A673 (cell line): Measurements from ENCODE around the gene COLEC12. TPM values are rescaled to one million over a fixed set of nuclear protein-coding genes. Genes with fewer than 3 reads are reported as not detected.

Source experiments
- BruUV-seq: library from RNA; stranded (reverse); fragments of 400-500 nt; replicated peaks from 2 replicates; lab custom pipeline; 2021; lab: Mats Ljungman, UMichigan
- CTCF ChIA-PET: fragments of 300-600 bp; sonication (Branson Sonifier 250); formaldehyde crosslinking; loops from one replicate; lab custom pipeline; 2022; ENCODE audit warnings: antibody characterized with exemption; lab: Charles Lee
- POLR2A ChIA-PET: fragments of 300-600 bp; sonication (Branson Sonifier 250); formaldehyde crosslinking; loops from one replicate; lab custom pipeline; 2022; ENCODE audit warnings: antibody characterized with exemption; ENCODE audit not compliant: low non-redundant PET; lab: Charles Lee
- DNase-seq: peaks from one replicate; pipeline ENCODE4 v3.0.0-alpha.2; 2015; ENCODE audit warnings: low spot score
- H3K27ac ChIP-seq: fragments of 200-600 bp; sonication (generic); 2 replicates; pipeline ENCODE4 v1.5.1; 2016; ENCODE audit warnings: mixed run types, low read depth, mild to moderate bottlenecking, mixed read lengths, antibody characterized with exemption, low read length; ENCODE audit not compliant: poor library complexity, severe bottlenecking
- H3K27me3 ChIP-seq: fragments of 200-600 bp; sonication (generic); replicated peaks from 2 replicates; pipeline ENCODE4 v1.6.1; 2017; ENCODE audit warnings: mixed run types, low read depth, mild to moderate bottlenecking, mixed read lengths, antibody characterized with exemption, low read length; ENCODE audit not compliant: insufficient read depth, poor library complexity
- H3K36me3 ChIP-seq: fragments of 200-600 bp; sonication (generic); 2 replicates; pipeline ENCODE4 v1.6.1; 2016; ENCODE audit warnings: mixed run types, mild to moderate bottlenecking, mixed read lengths, antibody characterized with exemption, low read length; ENCODE audit not compliant: insufficient read depth, poor library complexity, severe bottlenecking
- H3K4me1 ChIP-seq: fragments of 200-600 bp; sonication (generic); 2 replicates; pipeline ENCODE4 v1.6.1; 2017; ENCODE audit warnings: mixed run types, mild to moderate bottlenecking, mixed read lengths, antibody characterized with exemption, low read length; ENCODE audit not compliant: insufficient read depth, poor library complexity, severe bottlenecking
- H3K4me3 ChIP-seq: fragments of 200-600 bp; sonication (generic); 2 replicates; pipeline ENCODE4 v1.5.1; 2016; ENCODE audit warnings: low read depth, mixed run types, mild to moderate bottlenecking, mixed read lengths, low read length; ENCODE audit not compliant: poor library complexity, severe bottlenecking
- H3K9me3 ChIP-seq: fragments of 200-600 bp; sonication (generic); 2 replicates; pipeline ENCODE4 v1.6.1; 2016; ENCODE audit warnings: mixed run types, low read depth, mild to moderate bottlenecking, mixed read lengths, antibody characterized with exemption, low read length; ENCODE audit not compliant: poor library complexity, severe bottlenecking
- CTCF ChIP-seq: fragments of 300-800, 200-600 bp; sonication (generic); conservative IDR thresholded peaks from 2 replicates; pipeline ENCODE4 v1.5.1; 2017; ENCODE audit warnings: low read depth, mild to moderate bottlenecking, antibody characterized with exemption, low read length, moderate library complexity, mixed read lengths
- EZH2 ChIP-seq: fragments of 200-600 bp; sonication (generic); IDR thresholded peaks from 2 replicates; pipeline ENCODE4 v1.6.1; 2017; ENCODE audit warnings: borderline replicate concordance, low read depth, mild to moderate bottlenecking, mixed read lengths, antibody characterized with exemption, low read length; ENCODE audit not compliant: poor library complexity, severe bottlenecking
- intact Hi-C: fragments of 100-400 bp; cut with micrococcal nuclease; formaldehyde crosslinking; loops from one replicate; pipeline ENCODE4 v1.10.0; 2022; ENCODE audit not compliant: unreplicated experiment
- total RNA-seq: library from RNA; stranded (reverse); gene quantifications from 2 replicates; pipeline ENCODE4 v1.2.3, GENCODE V29; 2021

COLEC12 gene
- total RNA-seq, 1 experiment from 2014 or later: 0.86 TPM

GRCh38 chr18:390741-391478 is 109.6 kb downstream of the COLEC12 start:
- Histone ChIP-seq H3K9me3 (no peaks in the 10 kb centered on the region), H3K27ac (no peak overlapping the region), H3K4me3 (no peak overlapping the region), H3K4me1 (peaks cover 22% of the 10 kb centered on the region), H3K36me3 (no peaks in the 10 kb centered on the region), H3K27me3 (no peaks in the 10 kb centered on the region)
- BruUV-seq: no TSS peak
- TF ChIP-seq CTCF (no peak), EZH2 (no peak)
- ChIA-PET CTCF (no interaction called here), POLR2A (no interaction called here)
- intact Hi-C loops: no loop called here
- no peak for DNase-seq

GRCh38 chr18:389658-390357 is 110.7 kb downstream of the COLEC12 start:
- H3K36me3 ChIP-seq: no peaks in the 10 kb centered on the region
- POLR2A ChIA-PET: no interaction called here
- intact Hi-C loops: no loop called here
- BruUV-seq: no TSS peak
- no peaks in the 10 kb centered on the region for H3K27me3 ChIP-seq
- TF ChIP-seq EZH2 (no peak), CTCF (no peak)
- no peaks in the 10 kb centered on the region for H3K9me3 ChIP-seq
- CTCF ChIA-PET: no interaction called here
- no peak overlapping the region for H3K4me3 ChIP-seq
- DNase-seq: no peak
- H3K27ac ChIP-seq: no peak overlapping the region
- H3K4me1 ChIP-seq: peaks cover 12% of the 10 kb centered on the region

GRCh38 chr18:388200-388599 is 112.3 kb downstream of the COLEC12 start:
- BruUV-seq: no TSS peak
- TF ChIP-seq EZH2 (no peak), CTCF (no peak)
- H3K36me3 ChIP-seq: no peaks in the 10 kb centered on the region
- CTCF ChIA-PET: no interaction called here
- POLR2A ChIA-PET: no interaction called here
- no peaks in the 10 kb centered on the region for H3K9me3 ChIP-seq
- DNase-seq: no peak
- H3K4me3 ChIP-seq: no peak overlapping the region
- H3K4me1 ChIP-seq: peaks cover 7% of the 10 kb centered on the region
- intact Hi-C loops: no loop called here
- no peaks in the 10 kb centered on the region for H3K27me3 ChIP-seq
- H3K27ac ChIP-seq: no peak overlapping the region
